Heart right ventricle (tissue), 16 donors: ENCODE data around the gene FARP1. TPM values are rescaled to one million over a fixed set of nuclear protein-coding genes. Genes with fewer than 3 reads are reported as not detected.

Experiments
- ATAC-seq, 8 donors: fragments of 200-7000 bp; cut with Tn5 transposase; one replicate each; pipeline ENCODE4 v1.9.1; 2020; ENCODE audit warnings: mild to moderate bottlenecking in 8 of 8, moderate library complexity in 8 of 8, moderate number of reproducible peaks in 1 of 8
- DNase-seq, 2 donors: peaks; one replicate each; pipeline ENCODE4 v3.0.0-alpha.2; 2020
- H3K27ac ChIP-seq, 10 donors: fragments of 200-600 bp; sonication (generic) in 2 of 10; one replicate each; pipeline versions ENCODE4 v1.5.0 to v1.8.0; 2020 to 2022; ENCODE audit warnings: mild to moderate bottlenecking in 3 of 10
- H3K27me3 ChIP-seq, 7 donors: fragments of 200-600 bp; one replicate each; pipeline ENCODE4 v1.8.0; 2021 to 2022; ENCODE audit warnings: mild to moderate bottlenecking in 2 of 7
- H3K36me3 ChIP-seq, 9 donors: fragments of 200-600 bp; sonication (generic) in 1 of 9; one replicate each; pipeline versions ENCODE4 v1.5.0 to v1.8.0; 2020 to 2022; ENCODE audit warnings: mild to moderate bottlenecking in 2 of 9
- H3K4me1 ChIP-seq, 9 donors: fragments of 200-600 bp; sonication (generic) in 1 of 9; one replicate each; pipeline versions ENCODE4 v1.5.0 to v1.8.0; 2020 to 2022; ENCODE audit warnings: mild to moderate bottlenecking in 4 of 9
- H3K4me3 ChIP-seq, 10 donors: fragments of 200-600 bp; sonication (generic) in 2 of 10; one replicate each; pipeline versions ENCODE4 v1.5.0 to v1.8.0; 2020 to 2022; ENCODE audit warnings: mild to moderate bottlenecking in 7 of 10, moderate library complexity in 2 of 10
- H3K9me3 ChIP-seq, 11 donors: fragments of 200-600 bp in 10 of 11; sonication (generic) in 2 of 11; one replicate each; pipeline versions ENCODE4 v1.5.0 to v1.8.0; 2013 to 2022; ENCODE audit warnings: mild to moderate bottlenecking in 2 of 11, control low read depth in 1 of 11, moderate library complexity in 1 of 11
- WGBS, 2 donors: extraction: QIAGEN DNeasy Blood & Tissue Kit; methylation state at CpG; one replicate each; pipeline ENCODE4 v1.1.7; 2013; ENCODE audit warnings: inconsistent platforms in 1 of 2; 5-methylcytosine and 5-hydroxymethylcytosine counted together
- intact Hi-C, 10 donors: fragments of 100-400 bp; cut with DNase I; formaldehyde crosslinking; loops; one replicate each; pipeline versions ENCODE4 v1.11.1 to v1.14.2; 2022
- polyA plus RNA-seq, 2 donors: library from polyadenylated mRNA; stranded (reverse); fragments of 200-250 nt; gene quantifications; one replicate each; pipeline ENCODE4 v1.2.3, GENCODE V29; 2013
- total RNA-seq, 10 donors: library from RNA; stranded (reverse); fragmentation: NEBNext Ultra II Directional in 3 of 10; extraction: Animal tissue kit (Norgen Biotek cat#: 25700) in 3 of 10; gene quantifications; one replicate each; pipeline versions ENCODE4 v1.2.1 to v1.2.4, GENCODE V29; 2021 to 2023
- TF ChIP-seq, protein P1 (sequence below), 9 donors: fragments of 200-600 bp; sonication (generic) in 2 of 9; IDR thresholded peaks; one replicate each; pipeline versions ENCODE4 v1.5.0 to v1.8.0; 2021 to 2022; ENCODE audit warnings: antibody characterized with exemption in 9 of 9, mild to moderate bottlenecking in 5 of 9, moderate library complexity in 1 of 9
- donor health status: Arrhythmogenic right ventricular cardiomyopathy.
- donor health status: ischemic (EF 13 %, LVEDD 7.1; RV severe dilation, severe dysfunction).
- donor health status: healthy with polysubstance abuse.
- donor health status: DM: no; HTN: yes; CAD: no.
- donor health status: DM: no; HTN: no; CAD: no.
- donor health status: ischemic (EF 25% LVEDD 6.9; RV normal size, moderate dysfunction).
- donor health status: ischemic (EF 25% LVEDD 5.7; RV mildly dilated, moderate dysfunction).
- donor health status: healthy.
- donor health status: DM: yes; HTN: yes; CAD: no.
- donor health status: Ischemic cardiomyopathy.
- donor health status: ischemic (EF 35%, LVEDD 5.7; RV mildly dilated, moderate dysfunction).
- donor health status: nonischemic (EF 11% LVEDD 7.7; RV severe dilation, severe dysfunction).
- donor health status: DM: yes; HTN: yes; CAD: no.
- donor health status: PGD.
- donor health status: ischemic (EF 29% LVEDD 5.4; RV normal size, mild dysfunction).
- donor health status: nonischemic (EF 23%, LVEDD 6.1; RV moderate dilation, normal function).

FARP1 gene
- total and polyA plus RNA-seq, 12 donors, result 6.9 to 72.9 (median 17.1) TPM

GRCh38 chr13:98239162-98240076 is 96.5 kb downstream of the FARP1 start:
- Histone ChIP-seq H3K27me3 (no peaks in the 10 kb centered on the region), H3K9me3 (no peaks in the 10 kb centered on the region), H3K36me3 (peaks cover 0 to 7% (median 0%) of the 10 kb centered on the region in 9 donors), H3K27ac (no peak overlapping the region), H3K4me1 (peaks cover 0 to 3% (median 0%) of the 10 kb centered on the region in 9 donors), H3K4me3 (no peak overlapping the region)
- ATAC-seq, result no peak
- TF ChIP-seq, protein P1, sequence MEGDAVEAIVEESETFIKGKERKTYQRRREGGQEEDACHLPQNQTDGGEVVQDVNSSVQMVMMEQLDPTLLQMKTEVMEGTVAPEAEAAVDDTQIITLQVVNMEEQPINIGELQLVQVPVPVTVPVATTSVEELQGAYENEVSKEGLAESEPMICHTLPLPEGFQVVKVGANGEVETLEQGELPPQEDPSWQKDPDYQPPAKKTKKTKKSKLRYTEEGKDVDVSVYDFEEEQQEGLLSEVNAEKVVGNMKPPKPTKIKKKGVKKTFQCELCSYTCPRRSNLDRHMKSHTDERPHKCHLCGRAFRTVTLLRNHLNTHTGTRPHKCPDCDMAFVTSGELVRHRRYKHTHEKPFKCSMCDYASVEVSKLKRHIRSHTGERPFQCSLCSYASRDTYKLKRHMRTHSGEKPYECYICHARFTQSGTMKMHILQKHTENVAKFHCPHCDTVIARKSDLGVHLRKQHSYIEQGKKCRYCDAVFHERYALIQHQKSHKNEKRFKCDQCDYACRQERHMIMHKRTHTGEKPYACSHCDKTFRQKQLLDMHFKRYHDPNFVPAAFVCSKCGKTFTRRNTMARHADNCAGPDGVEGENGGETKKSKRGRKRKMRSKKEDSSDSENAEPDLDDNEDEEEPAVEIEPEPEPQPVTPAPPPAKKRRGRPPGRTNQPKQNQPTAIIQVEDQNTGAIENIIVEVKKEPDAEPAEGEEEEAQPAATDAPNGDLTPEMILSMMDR (IDR thresholded peaks at IDR 0.05), result no peak
- DNase-seq, result no peak
- intact Hi-C loops, result no loop called here
- WGBS, 2 donors, result 89 to 91% methylated on average over 14 of the region's 14 CpGs

DNA sequence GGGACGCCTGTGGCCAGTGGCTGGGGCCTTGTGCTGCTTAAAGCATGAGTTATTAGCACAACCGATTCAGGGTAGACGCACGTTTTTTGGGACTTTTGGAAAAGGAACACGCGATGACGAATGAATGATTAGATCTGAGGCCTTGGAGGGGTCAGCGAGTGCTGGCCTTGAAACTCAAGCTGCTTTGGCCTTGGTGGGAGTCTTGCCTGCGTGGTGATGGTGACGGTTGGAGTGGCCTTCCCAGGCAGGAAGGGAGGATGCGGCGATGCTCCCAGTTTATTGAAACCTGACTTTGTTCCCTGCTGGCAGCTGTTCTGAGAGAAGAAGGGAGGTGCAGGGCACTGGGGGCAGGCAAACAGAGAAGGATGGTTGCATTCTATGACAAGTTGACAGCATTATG is 97.2 kb downstream of the FARP1 start:
- ATAC-seq (no peak), DNase-seq (no peak)
- H3K27me3 ChIP-seq, result no peaks in the 10 kb centered on the region
- H3K27ac ChIP-seq, result no peak overlapping the region
- peaks cover 0 to 7% (median 0%) of the 10 kb centered on the region in 9 donors for H3K36me3 ChIP-seq
- no peaks in the 10 kb centered on the region for H3K4me1 ChIP-seq
- TF ChIP-seq, protein P1 (IDR thresholded peaks at IDR 0.05), result no peak
- WGBS, 2 donors, result 90 to 97% methylated on average over 12 of the region's 12 CpGs
- no peaks in the 10 kb centered on the region for H3K9me3 ChIP-seq
- intact Hi-C loops, result no loop called here
- H3K4me3 ChIP-seq, result no peak overlapping the region

- no peaks in the 10 kb centered on the region for H3K9me3 ChIP-seq
- peaks cover 0 to 7% (median 0%) of the 10 kb centered on the region in 9 donors for H3K36me3 ChIP-seq
- no peak for DNase-seq
- no peak overlapping the region for H3K27ac ChIP-seq
- ATAC-seq, result no peak
- intact Hi-C loops, result no loop called here
- TF ChIP-seq, protein P1 (IDR thresholded peaks at IDR 0.05), result no peak
- H3K4me3 ChIP-seq, result no peak overlapping the region
- H3K27me3 ChIP-seq, result no peaks in the 10 kb centered on the region
- 96% methylated on average over 11 of the region's 11 CpGs for whole genome bisulfite sequencing, 2 donors
- H3K4me1 ChIP-seq, result no peaks in the 10 kb centered on the region
These were observed 98.1 kb downstream of the FARP1 start for GRCh38 chr13:98240974-98241373.

- DNase-seq, result no peak
- ATAC-seq, result no peak
- H3K4me3 ChIP-seq, result no peak overlapping the region
- no peak overlapping the region for H3K27ac ChIP-seq
- TF ChIP-seq, protein P1 (IDR thresholded peaks at IDR 0.05), result no peak
- H3K36me3 ChIP-seq, result no peaks in the 10 kb centered on the region
- H3K4me1 ChIP-seq, result no peaks in the 10 kb centered on the region
- intact Hi-C loops, result no loop called here
- H3K9me3 ChIP-seq, result no peaks in the 10 kb centered on the region
- H3K27me3 ChIP-seq, result no peaks in the 10 kb centered on the region
- WGBS, 2 donors, result 93% methylated on average over 7 of the region's 7 CpGs
These were observed 99.1 kb downstream of the FARP1 start for GRCh38 chr13:98241976-98242375.
